ENCODE data around the gene VPS16. TPM values are rescaled to one million over a fixed set of nuclear protein-coding genes. Genes with fewer than 3 reads are reported as not detected.
A peak's percentile ranks its signal among the peaks of the same experiment; 100 is the strongest.

Gene VPS16
- polyA plus RNA-seq, 1 donor (not counting 4 experiments of a cell fraction or from before 2014, with no cell fraction given): 22.7 TPM

DNA sequence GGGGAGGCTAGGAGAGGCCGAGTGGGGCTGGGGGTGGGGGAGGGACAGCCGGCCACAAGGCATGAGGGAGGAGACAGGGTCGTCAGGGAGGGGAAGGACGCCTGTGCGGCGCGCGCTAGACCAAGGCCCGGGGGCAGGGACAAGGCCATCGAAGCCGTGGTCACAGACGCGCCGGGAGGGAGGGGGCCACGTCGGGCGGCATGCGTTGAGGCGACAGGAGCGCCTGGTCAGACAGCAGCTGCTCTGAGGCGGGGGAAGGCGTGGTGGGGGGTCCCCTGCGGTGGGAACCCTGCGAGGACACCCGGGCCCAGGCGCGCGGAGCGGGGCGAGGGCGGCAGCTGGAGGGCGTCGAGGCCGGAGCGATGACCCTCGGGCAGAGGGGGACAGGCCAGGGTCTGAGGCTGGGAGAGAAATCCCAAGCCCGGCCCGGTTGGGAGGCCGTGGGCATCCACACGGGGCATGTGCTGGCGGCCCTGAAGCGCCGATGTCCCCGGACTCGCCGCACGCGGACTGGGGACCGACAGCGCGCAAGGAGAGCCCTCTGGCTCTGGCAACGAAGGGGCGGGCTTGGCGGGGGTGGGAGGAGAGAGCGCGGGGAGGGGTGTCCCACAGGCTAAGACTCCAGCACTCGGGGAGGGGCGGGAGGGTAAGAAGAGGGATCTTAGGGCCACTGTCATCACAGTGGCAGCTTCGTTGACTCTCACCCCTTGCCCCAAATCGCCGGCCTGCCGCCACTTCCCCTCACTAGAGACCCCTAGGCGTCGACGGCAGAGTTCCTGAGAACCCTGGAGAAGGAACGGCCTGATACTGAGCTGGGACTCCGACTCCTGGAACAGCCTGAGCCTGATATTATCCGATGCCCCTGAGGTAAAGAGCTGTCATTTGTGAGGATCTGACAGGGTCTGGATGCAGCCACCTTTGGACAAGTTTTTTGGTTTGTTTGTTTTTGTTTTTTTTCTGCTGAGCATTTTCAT is 19.4 kb upstream of the VPS16 start:
- no peak overlapping the region for H3K27ac ChIP-seq (ENCODE audit: control insufficient read depth, insufficient read depth, low read length)
- no peak for DNase-seq (ENCODE audit: low read depth, low spot score)

DNA sequence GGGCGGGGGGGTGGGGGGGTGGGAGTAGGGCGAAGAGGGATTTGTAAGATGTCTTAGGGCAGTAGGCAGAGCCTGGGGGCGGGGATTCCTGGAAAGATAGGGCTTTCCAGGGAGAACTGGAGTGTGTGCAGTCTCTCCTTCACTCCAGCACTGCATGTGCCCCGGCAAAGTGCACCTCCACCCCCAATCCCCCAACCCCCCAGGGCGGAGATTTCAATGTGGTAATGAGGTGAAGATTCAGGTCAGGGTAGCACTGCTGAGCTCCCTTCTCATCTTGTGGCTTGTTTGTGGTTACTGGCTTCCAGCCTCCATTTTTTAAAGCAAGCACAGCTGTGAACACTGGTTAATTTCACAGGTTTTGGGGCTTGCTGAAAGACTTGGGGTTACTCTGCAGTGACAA is 18.5 kb upstream of the VPS16 start:
- no peak overlapping the region for H3K9ac ChIP-seq (ENCODE audit: control insufficient read depth, extremely low read depth, insufficient read depth, low read length)
- no peaks in the 10 kb centered on the region for H3K79me2 ChIP-seq (ENCODE audit: control insufficient read depth, insufficient read depth, low read length)
- H3K4me3 ChIP-seq (ENCODE audit: control insufficient read depth in 2 of 3, extremely low read depth in 1 of 3, insufficient read depth in 2 of 3, low read depth in 1 of 3, low read length in 3 of 3): no peak overlapping the region
- no peak overlapping the region for H3K27ac ChIP-seq (ENCODE audit: control insufficient read depth, insufficient read depth, low read length)
- no peaks in the 10 kb centered on the region for H3K4me1 ChIP-seq (ENCODE audit: control insufficient read depth, extremely low read depth, insufficient read depth, low read length)
- no peaks in the 10 kb centered on the region for H3K36me3 ChIP-seq (ENCODE audit: control insufficient read depth in 2 of 2, extremely low read depth in 1 of 2, insufficient read depth in 2 of 2, low read length in 2 of 2)
- no peak for FAIRE-seq
- no peak overlapping the region for H3K4me2 ChIP-seq (ENCODE audit: control insufficient read depth, extremely low read depth, insufficient read depth, low read depth, low read length)
- dilution Hi-C loops (cut with MboI; ENCODE audit: extremely low pct_ligation_motif_present, low sequenced_read_pairs): no loop called here
- no peak overlapping the region for H2AFZ ChIP-seq (ENCODE audit: control insufficient read depth, low read length)
- no peaks in the 10 kb centered on the region for H3K9me1 ChIP-seq (ENCODE audit: control insufficient read depth, extremely low read depth, insufficient read depth, low read length)
- H3K9me3 ChIP-seq (ENCODE audit: control insufficient read depth, low read depth, low read length): no peaks in the 10 kb centered on the region
- no peaks in the 10 kb centered on the region for H4K20me1 ChIP-seq (ENCODE audit: control insufficient read depth, extremely low read depth, insufficient read depth, low read length)
- no peak for DNase-seq (ENCODE audit: low read depth, low spot score)
- H3K27me3 ChIP-seq (ENCODE audit: control insufficient read depth, extremely low read depth, insufficient read depth, low read length): peaks cover 55% of the 10 kb centered on the region
- TF ChIP-seq EZH2 (IDR thresholded peaks at IDR 0.05; ENCODE audit: low read length): no peak
- TF ChIP-seq, protein P1, sequence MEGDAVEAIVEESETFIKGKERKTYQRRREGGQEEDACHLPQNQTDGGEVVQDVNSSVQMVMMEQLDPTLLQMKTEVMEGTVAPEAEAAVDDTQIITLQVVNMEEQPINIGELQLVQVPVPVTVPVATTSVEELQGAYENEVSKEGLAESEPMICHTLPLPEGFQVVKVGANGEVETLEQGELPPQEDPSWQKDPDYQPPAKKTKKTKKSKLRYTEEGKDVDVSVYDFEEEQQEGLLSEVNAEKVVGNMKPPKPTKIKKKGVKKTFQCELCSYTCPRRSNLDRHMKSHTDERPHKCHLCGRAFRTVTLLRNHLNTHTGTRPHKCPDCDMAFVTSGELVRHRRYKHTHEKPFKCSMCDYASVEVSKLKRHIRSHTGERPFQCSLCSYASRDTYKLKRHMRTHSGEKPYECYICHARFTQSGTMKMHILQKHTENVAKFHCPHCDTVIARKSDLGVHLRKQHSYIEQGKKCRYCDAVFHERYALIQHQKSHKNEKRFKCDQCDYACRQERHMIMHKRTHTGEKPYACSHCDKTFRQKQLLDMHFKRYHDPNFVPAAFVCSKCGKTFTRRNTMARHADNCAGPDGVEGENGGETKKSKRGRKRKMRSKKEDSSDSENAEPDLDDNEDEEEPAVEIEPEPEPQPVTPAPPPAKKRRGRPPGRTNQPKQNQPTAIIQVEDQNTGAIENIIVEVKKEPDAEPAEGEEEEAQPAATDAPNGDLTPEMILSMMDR (optimal IDR thresholded peaks at IDR 0.05 in 1 of 3, IDR thresholded peaks at IDR 0.05 in 1 of 3, conservative IDR thresholded peaks at IDR 0.05 in 1 of 3; ENCODE audit: extremely low read depth in 1 of 3, insufficient read depth in 2 of 3, low read length in 3 of 3): no peak

More for the DNA sequence above, 19.4 kb upstream of the VPS16 start:
- no peak for FAIRE-seq
- Histone ChIP-seq H3K27me3 (ENCODE audit: control insufficient read depth, extremely low read depth, insufficient read depth, low read length) (peaks cover 51% of the 10 kb centered on the region), H3K9me3 (ENCODE audit: control insufficient read depth, low read depth, low read length) (no peaks in the 10 kb centered on the region), H4K20me1 (ENCODE audit: control insufficient read depth, extremely low read depth, insufficient read depth, low read length) (no peaks in the 10 kb centered on the region), H2AFZ (ENCODE audit: control insufficient read depth, low read length) (no peak overlapping the region), H3K9me1 (ENCODE audit: control insufficient read depth, extremely low read depth, insufficient read depth, low read length) (no peaks in the 10 kb centered on the region), H3K4me3 (ENCODE audit: control insufficient read depth in 2 of 3, extremely low read depth in 1 of 3, insufficient read depth in 2 of 3, low read depth in 1 of 3, low read length in 3 of 3) (no peak overlapping the region), H3K9ac (ENCODE audit: control insufficient read depth, extremely low read depth, insufficient read depth, low read length) (no peak overlapping the region), H3K36me3 (ENCODE audit: control insufficient read depth in 2 of 2, extremely low read depth in 1 of 2, insufficient read depth in 2 of 2, low read length in 2 of 2) (no peaks in the 10 kb centered on the region), H3K79me2 (ENCODE audit: control insufficient read depth, insufficient read depth, low read length) (no peaks in the 10 kb centered on the region), H3K4me2 (ENCODE audit: control insufficient read depth, extremely low read depth, insufficient read depth, low read depth, low read length) (no peak overlapping the region), H3K4me1 (ENCODE audit: control insufficient read depth, extremely low read depth, insufficient read depth, low read length) (no peaks in the 10 kb centered on the region)
- peak; percentile 94 for TF ChIP-seq EZH2 (IDR thresholded peaks at IDR 0.05; ENCODE audit: low read length)
- TF ChIP-seq, protein P1 (optimal IDR thresholded peaks at IDR 0.05 in 1 of 3, IDR thresholded peaks at IDR 0.05 in 1 of 3, conservative IDR thresholded peaks at IDR 0.05 in 1 of 3; ENCODE audit: extremely low read depth in 1 of 3, insufficient read depth in 2 of 3, low read length in 3 of 3): no peak
- dilution Hi-C loops (cut with MboI; ENCODE audit: extremely low pct_ligation_motif_present, low sequenced_read_pairs): no loop called here

Measured in keratinocyte (primary cell).